HepG2 (cell line): ENCODE measurements around the gene ZNF394. TPM values are rescaled to one million over a fixed set of nuclear protein-coding genes. Genes with fewer than 3 reads are reported as not detected.

Experiments
- AGO1 ChIP-seq: fragments of 200-400 bp; formaldehyde crosslinking; IDR thresholded peaks from 2 replicates; pipeline ENCODE4 v1.6.1; 2017; ENCODE audit warnings: mild to moderate bottlenecking, low read depth, low read length, moderate library complexity; ENCODE audit not compliant: poor library complexity, severe bottlenecking
- CSRNP2 ChIP-seq: sonication (generic); formaldehyde crosslinking; conservative IDR thresholded peaks from 2 replicates; pipeline ENCODE4 v1.8.0; 2022; ENCODE audit warnings: low read depth, missing genetic modification reagents
- EZH2 ChIP-seq: conservative IDR thresholded peaks from 2 replicates; pipeline ENCODE4 v1.6.1; 2012; ENCODE audit warnings: mild to moderate bottlenecking, low read depth, low read length, moderate library complexity
- FOXC1 ChIP-seq: sonication (generic); formaldehyde crosslinking; IDR thresholded peaks from 2 replicates; pipeline ENCODE4 v1.8.0; 2022; ENCODE audit warnings: mild to moderate bottlenecking, missing genetic modification reagents, borderline replicate concordance
- MIER2 ChIP-seq: IDR thresholded peaks from 2 replicates; pipeline ENCODE4 v1.6.1; 2016; ENCODE audit warnings: missing biosample characterization, missing genetic modification reagents
- MTERF4 ChIP-seq: sonication (generic); formaldehyde crosslinking; IDR thresholded peaks from 2 replicates; pipeline ENCODE4 v1.8.0; 2023; ENCODE audit warnings: mild to moderate bottlenecking, missing genetic modification reagents
- PRDM15 ChIP-seq: sonication (generic); formaldehyde crosslinking; IDR thresholded peaks from 2 replicates; pipeline ENCODE4 v1.4.0; 2020; ENCODE audit warnings: missing genetic modification reagents
- PRMT3 ChIP-seq: sonication (generic); formaldehyde crosslinking; IDR thresholded peaks from 2 replicates; pipeline ENCODE4 v1.8.1; 2022; ENCODE audit warnings: low read depth, mild to moderate bottlenecking, moderate library complexity, missing genetic modification reagents, borderline replicate concordance
- REL ChIP-seq: sonication (generic); formaldehyde crosslinking; conservative IDR thresholded peaks from 2 replicates; pipeline ENCODE4 v1.8.0; 2022; ENCODE audit warnings: mild to moderate bottlenecking, missing genetic modification reagents, moderate library complexity
- RFX1 ChIP-seq: fragments of 450-650 bp; IDR thresholded peaks from 2 replicates; pipeline ENCODE4 v1.6.1; 2017
- SMYD3 ChIP-seq: sonication (generic); formaldehyde crosslinking; IDR thresholded peaks from 2 replicates; pipeline ENCODE4 v1.8.1; 2023; ENCODE audit warnings: mild to moderate bottlenecking, missing genetic modification reagents
- TAF15 ChIP-seq: fragments of 200-400 bp; formaldehyde crosslinking; IDR thresholded peaks from one replicate; pipeline ENCODE4 v1.6.1; 2018; ENCODE audit warnings: mild to moderate bottlenecking, low read depth, low read length; ENCODE audit not compliant: poor library complexity, severe bottlenecking
- ZHX2 ChIP-seq, 2 experiments: sonication (generic) in 1 of 2; formaldehyde crosslinking in 1 of 2; IDR thresholded peaks; 2 replicates each; pipeline versions ENCODE4 v1.6.1 to v1.9.0; 2014 to 2022; ENCODE audit warnings: antibody characterized with exemption in 1 of 2, borderline replicate concordance in 1 of 2, inconsistent platforms in 1 of 2, low read depth in 1 of 2, missing genetic modification reagents in 1 of 2
- ZNF138 ChIP-seq: sonication (generic); formaldehyde crosslinking; IDR thresholded peaks from 2 replicates; pipeline ENCODE4 v1.5.0; 2020; ENCODE audit warnings: mild to moderate bottlenecking, low read depth, missing genetic modification reagents
- ZNF780A ChIP-seq: sonication (generic); formaldehyde crosslinking; IDR thresholded peaks from 2 replicates; pipeline ENCODE4 v1.8.0; 2022; ENCODE audit warnings: mild to moderate bottlenecking, missing genetic modification reagents, moderate library complexity
- polyA plus RNA-seq, 8 experiments: library from polyadenylated mRNA; depleted of rRNA in 3 of 8; stranded (reverse) in 7 of 8; unstranded in 1 of 8; fragments of >200 nt; fragmentation: Illumina TruSeq in 4 of 8; extraction: Trizol in 4 of 8; gene quantifications; 2 replicates each; pipeline versions ENCODE4 v1.2.1 to v1.2.3, GENCODE V29; 2011 to 2016; ENCODE audit warnings: low read depth in 4 of 8, missing spikeins in 1 of 8, mixed read lengths in 1 of 8; ENCODE audit not compliant: insufficient read depth in 1 of 8
- total RNA-seq, 5 experiments: library from RNA; depleted of rRNA; stranded (reverse); fragments of >200 nt; fragmentation: Illumina TruSeq; extraction: Trizol; gene quantifications; 2 replicates each; pipeline ENCODE4 v1.2.3, GENCODE V29; 2016; ENCODE audit warnings: low read depth in 1 of 5

ZNF394 gene
- total and polyA plus RNA-seq, 2 of the 13 experiments (the other 11 are each of a cell fraction or from before 2014, with no cell fraction given), result 7.8 to 19.6 TPM

GRCh38 chr7:99472561-99473314, 27.3 kb downstream of the ZNF394 start, which contains the start of gene ZNF789 (continued):
- TF ChIP-seq PRDM15 (no peak), MIER2 (CRISPR knock-in tag) (no peak), ZNF780A (CRISPR knock-in tag) (no peak), FOXC1 (CRISPR knock-in tag) (no peak), RFX1 (no peak), CSRNP2 (CRISPR knock-in tag) (no peak), ZNF138 (CRISPR knock-in tag) (no peak), REL (CRISPR knock-in tag) (peak; percentile 81; the same call in 1 of the 2 replicates), AGO1 (no peak), ZHX2 (IDR thresholded peaks at IDR 0.05; ENCODE audit: low read depth) (no peak), ZHX2 (CRISPR knock-in tag; IDR thresholded peaks at IDR 0.05; ENCODE audit: borderline replicate concordance) (no peak), EZH2 (no peak), TAF15 (no peak), MTERF4 (CRISPR knock-in tag) (peak; percentile 66; the same call in 1 of the 2 replicates), PRMT3 (CRISPR knock-in tag) (no peak), SMYD3 (CRISPR knock-in tag) (0 out of 2 replicates have a peak, but pooled peaks have one; percentile 57)
